Measurements from ENCODE around the gene NTN1. TPM values are rescaled to one million over a fixed set of nuclear protein-coding genes. Genes with fewer than 3 reads are reported as not detected.

Gene NTN1
- total RNA-seq, 1 experiment from 2014 or later, result 1.2 TPM

GRCh38 chr17:9080296-9080914 is 59.1 kb downstream of the NTN1 start:
- H3K79me1 ChIP-seq (ENCODE audit: insufficient read depth, low read depth, low read length, poor library complexity, severe bottlenecking), result no peaks in the 10 kb centered on the region
- no peak overlapping the region for H3K18ac ChIP-seq (ENCODE audit: insufficient read length, low read depth, low read length)
- H4K8ac ChIP-seq (replicated peaks; ENCODE audit: insufficient read length, low read depth, low read length), result no peak overlapping the region
- no peak overlapping the region for H3K9ac ChIP-seq (ENCODE audit: extremely low read depth, insufficient read length, low read length)
- no peak overlapping the region for H3K27ac Mint-ChIP-seq
- no peaks in the 10 kb centered on the region for H3K4me1 ChIP-seq (ENCODE audit: insufficient read depth, low read length)
- no CpG with 5 or more reads among the region's 7 CpGs for WGBS (ENCODE audit: extremely low coverage, insufficient read length, low lambda C conversion rate)
- H2BK15ac ChIP-seq (ENCODE audit: low read depth, low read length), result no peak overlapping the region
- DNase-seq, result no peak
- H2BK5ac ChIP-seq (ENCODE audit: insufficient read length, low read length), result no peak overlapping the region
- no peak overlapping the region for H3K4ac ChIP-seq (ENCODE audit: low read depth, low read length)
- no peak overlapping the region for H2AK5ac ChIP-seq (ENCODE audit: insufficient read length, low read length)
- H2BK20ac ChIP-seq (ENCODE audit: low read depth, low read length, poor library complexity, severe bottlenecking), result no peak overlapping the region
- H3K23ac ChIP-seq (ENCODE audit: insufficient read length, low read depth, low read length), result no peak overlapping the region
- H3K23me2 ChIP-seq (ENCODE audit: insufficient read length, low read depth, low read length, poor library complexity, severe bottlenecking), result no peaks in the 10 kb centered on the region
- H3K4me1 Mint-ChIP-seq, result peaks cover 2 to 3% of the 10 kb centered on the region in 2 experiments; a peak in 1 of 4 replicates
- H2BK120ac ChIP-seq (ENCODE audit: low read depth, low read length, poor library complexity, severe bottlenecking), result no peak overlapping the region
- no peak overlapping the region for H3K56ac ChIP-seq (ENCODE audit: insufficient read length, low read depth, low read length)
- peaks cover 32% of the 10 kb centered on the region for H3K27me3 Mint-ChIP-seq (ENCODE audit: low read depth)
- no peak overlapping the region for H2BK12ac ChIP-seq (ENCODE audit: insufficient read length, low read depth, low read length)
- H3K9me3 Mint-ChIP-seq, result peaks cover 0 to 2% of the 10 kb centered on the region in 2 experiments; a peak in 1 of 5 replicates
- no peak overlapping the region for H3K27ac ChIP-seq (ENCODE audit: insufficient read length, low read depth, low read length)
- TF ChIP-seq CTCF (conservative IDR thresholded peaks at IDR 0.05), result no peak
- H3K9me3 ChIP-seq (ENCODE audit: control insufficient read depth, low read depth, low read length), result no peaks in the 10 kb centered on the region
- no peak overlapping the region for H3T11ph ChIP-seq (ENCODE audit: low read length)
- H3K79me2 ChIP-seq (ENCODE audit: insufficient read depth, low read length), result no peaks in the 10 kb centered on the region
- H3K14ac ChIP-seq (ENCODE audit: insufficient read depth, low read length), result no peak overlapping the region
- H4K91ac ChIP-seq (ENCODE audit: insufficient read length, low read depth, low read length), result no peak overlapping the region
- no peak overlapping the region for H4K5ac ChIP-seq (ENCODE audit: insufficient read length, low read depth, low read length)
- H3K27me3 ChIP-seq (ENCODE audit: insufficient read depth, low read length), result no peaks in the 10 kb centered on the region; the same call in 1 of the 2 replicates
- no peak overlapping the region for H3K4me3 Mint-ChIP-seq
- H3K36me3 Mint-ChIP-seq (ENCODE audit: insufficient read depth in 1 of 3, low read depth in 3 of 3), result no peaks in the 10 kb centered on the region; a peak in 2 of 7 replicates
- H3K4me2 ChIP-seq (ENCODE audit: insufficient read depth, insufficient read length, low read length), result no peak overlapping the region
- no peaks in the 10 kb centered on the region for H4K20me1 ChIP-seq (ENCODE audit: control insufficient read depth, insufficient read depth, insufficient read length)
- no peak overlapping the region for H2AFZ ChIP-seq (ENCODE audit: low read length)
